ENCODE results near the gene CABLES2.

The CABLES2 gene

GRCh38 chr20:62407221-62407992 is at the start of gene CABLES2:
Gene CABLES2 (minus strand): TSS chr20:62407285. CDS start chr20:62407276, 9 bp downstream.
- DNase-seq, result peak; percentile 93

GRCh38 chr20:62455929-62456328 is 48.8 kb upstream of the CABLES2 start:
- DNase-seq, result no peak

- no peak for DNase-seq
Observed at GRCh38 chr20:62454904-62455636, 48.0 kb upstream of the CABLES2 start.

GRCh38 chr20:62453186-62453808 is 46.2 kb upstream of the CABLES2 start:
- no peak for DNase-seq

- no peak for DNase-seq
Observed at GRCh38 chr20:62452475-62453095, 45.5 kb upstream of the CABLES2 start.

- DNase-seq, result no peak
Observed at GRCh38 chr20:62451970-62452369, 44.9 kb upstream of the CABLES2 start.

- DNase-seq, result no peak
Observed at GRCh38 chr20:62451156-62451767, 44.2 kb upstream of the CABLES2 start.

- DNase-seq, result no peak
Observed at GRCh38 chr20:62449951-62450691, 43.0 kb upstream of the CABLES2 start.

GRCh38 chr20:62448788-62449187 is 41.7 kb upstream of the CABLES2 start:
- DNase-seq, result no peak

- no peak for DNase-seq
Observed at GRCh38 chr20:62448038-62448437, 41.0 kb upstream of the CABLES2 start.

GRCh38 chr20:62446888-62447869 is 40.1 kb upstream of the CABLES2 start:
- no peak for DNase-seq

- no peak for DNase-seq
Observed at GRCh38 chr20:62446481-62446880, 39.4 kb upstream of the CABLES2 start.

- peak; percentile 91 for DNase-seq
Observed at GRCh38 chr20:62445553-62446340, 38.7 kb upstream of the CABLES2 start.

GRCh38 chr20:62444286-62444685 is 37.2 kb upstream of the CABLES2 start:
- no peak for DNase-seq

GRCh38 chr20:62441987-62442539 is 35.0 kb upstream of the CABLES2 start:
- DNase-seq, result no peak

GRCh38 chr20:62439218-62439617 is 32.1 kb upstream of the CABLES2 start:
- no peak for DNase-seq

- peak; percentile 13 for DNase-seq
Observed at GRCh38 chr20:62437927-62438326, 30.8 kb upstream of the CABLES2 start.

GRCh38 chr20:62437496-62437895 is 30.4 kb upstream of the CABLES2 start:
- no peak for DNase-seq

GRCh38 chr20:62436692-62437091 is 29.6 kb upstream of the CABLES2 start:
- DNase-seq, result no peak

Measured in NCI-H2171 treated with DMSO at 0.1 percent for 48 hours (cell line).